ENCODE measurements around the gene JAZF1. TPM values are rescaled to one million over a fixed set of nuclear protein-coding genes. Genes with fewer than 3 reads are reported as not detected.

The JAZF1 gene
- total and polyA plus RNA-seq, 2 experiments from 2014 or later: 9.5 to 12.1 TPM

- H3K4me3 ChIP-seq: no peak overlapping the region
- 79% methylated on average over 3 of the region's 3 CpGs for WGBS (ENCODE audit: low lambda C conversion rate, missing lambda C conversion rate)
- H3K4me1 ChIP-seq (ENCODE audit: insufficient read depth): peaks cover 4% of the 10 kb centered on the region
- H3K79me2 ChIP-seq: no peaks in the 10 kb centered on the region
- no peak for TF ChIP-seq EZH2 (IDR thresholded peaks at IDR 0.05; ENCODE audit: borderline replicate concordance)
- no peak for TF ChIP-seq CTCF (IDR thresholded peaks at IDR 0.05; ENCODE audit: poor library complexity)
- no peak for TF ChIP-seq EZH2phosphoT487 (IDR thresholded peaks at IDR 0.05; ENCODE audit: low read depth, severe bottlenecking, unreplicated experiment)
- H3K9me3 ChIP-seq (ENCODE audit: low read depth): no peaks in the 10 kb centered on the region
- H2AFZ ChIP-seq: no peak overlapping the region
- DNase-seq (ENCODE audit: low spot score): no peak
- no peak overlapping the region for H3K4me2 ChIP-seq
- H3K9me2 ChIP-seq (replicated peaks; ENCODE audit: insufficient read depth): no peaks in the 10 kb centered on the region
- no peaks in the 10 kb centered on the region for H3K36me3 ChIP-seq (replicated peaks; ENCODE audit: insufficient read depth, low read depth)
- no peaks in the 10 kb centered on the region for H4K20me1 ChIP-seq (ENCODE audit: insufficient read depth, poor library complexity, severe bottlenecking)
- H3K27me3 ChIP-seq: no peaks in the 10 kb centered on the region
- no peak overlapping the region for H3K27ac ChIP-seq
These were observed 230.5 kb downstream of the JAZF1 start for GRCh38 chr7:27950123-27950522.

GRCh38 chr7:27948861-27949260 is 231.7 kb downstream of the JAZF1 start:
- H3K4me1 ChIP-seq (ENCODE audit: insufficient read depth): peaks cover 4% of the 10 kb centered on the region
- DNase-seq (ENCODE audit: low spot score): no peak
- TF ChIP-seq EZH2 (IDR thresholded peaks at IDR 0.05; ENCODE audit: borderline replicate concordance) (no peak), CTCF (IDR thresholded peaks at IDR 0.05; ENCODE audit: poor library complexity) (no peak), EZH2phosphoT487 (IDR thresholded peaks at IDR 0.05; ENCODE audit: low read depth, severe bottlenecking, unreplicated experiment) (no peak)
- H3K9me3 ChIP-seq (ENCODE audit: low read depth): no peaks in the 10 kb centered on the region
- H3K27ac ChIP-seq: no peak overlapping the region
- no peaks in the 10 kb centered on the region for H3K36me3 ChIP-seq (replicated peaks; ENCODE audit: insufficient read depth, low read depth)
- H3K4me2 ChIP-seq: no peak overlapping the region
- WGBS (ENCODE audit: low lambda C conversion rate, missing lambda C conversion rate): 92% methylated on average over 3 of the region's 3 CpGs
- no peaks in the 10 kb centered on the region for H3K27me3 ChIP-seq
- H3K79me2 ChIP-seq: no peaks in the 10 kb centered on the region
- H3K4me3 ChIP-seq: no peak overlapping the region
- H3K9me2 ChIP-seq (replicated peaks; ENCODE audit: insufficient read depth): no peaks in the 10 kb centered on the region
- H4K20me1 ChIP-seq (ENCODE audit: insufficient read depth, poor library complexity, severe bottlenecking): no peaks in the 10 kb centered on the region
- no peak overlapping the region for H2AFZ ChIP-seq

- no peak overlapping the region for H2AFZ ChIP-seq
- no peaks in the 10 kb centered on the region for H3K4me1 ChIP-seq (ENCODE audit: insufficient read depth)
- 51% methylated on average over 7 of the region's 7 CpGs for WGBS (ENCODE audit: low lambda C conversion rate, missing lambda C conversion rate)
- H3K9me2 ChIP-seq (replicated peaks; ENCODE audit: insufficient read depth): no peaks in the 10 kb centered on the region
- H3K4me3 ChIP-seq: no peak overlapping the region
- no peak overlapping the region for H3K4me2 ChIP-seq
- H3K27ac ChIP-seq: no peak overlapping the region
- H3K36me3 ChIP-seq (replicated peaks; ENCODE audit: insufficient read depth, low read depth): no peaks in the 10 kb centered on the region
- H4K20me1 ChIP-seq (ENCODE audit: insufficient read depth, poor library complexity, severe bottlenecking): no peaks in the 10 kb centered on the region
- H3K9me3 ChIP-seq (ENCODE audit: low read depth): no peaks in the 10 kb centered on the region
- H3K27me3 ChIP-seq: no peaks in the 10 kb centered on the region
- TF ChIP-seq EZH2phosphoT487 (IDR thresholded peaks at IDR 0.05; ENCODE audit: low read depth, severe bottlenecking, unreplicated experiment) (no peak), EZH2 (IDR thresholded peaks at IDR 0.05; ENCODE audit: borderline replicate concordance) (no peak), CTCF (IDR thresholded peaks at IDR 0.05; ENCODE audit: poor library complexity) (no peak)
- DNase-seq (ENCODE audit: low spot score): no peak
- no peaks in the 10 kb centered on the region for H3K79me2 ChIP-seq
These were observed 232.9 kb downstream of the JAZF1 start for GRCh38 chr7:27947586-27948278.

Data from hepatocyte (in vitro differentiated cells).